ENCODE results near the gene COL10A1. TPM values are rescaled to one million over a fixed set of nuclear protein-coding genes. Genes with fewer than 3 reads are reported as not detected.

COL10A1 gene
- total RNA-seq, 1 donor from 2014 or later: not detected

DNA sequence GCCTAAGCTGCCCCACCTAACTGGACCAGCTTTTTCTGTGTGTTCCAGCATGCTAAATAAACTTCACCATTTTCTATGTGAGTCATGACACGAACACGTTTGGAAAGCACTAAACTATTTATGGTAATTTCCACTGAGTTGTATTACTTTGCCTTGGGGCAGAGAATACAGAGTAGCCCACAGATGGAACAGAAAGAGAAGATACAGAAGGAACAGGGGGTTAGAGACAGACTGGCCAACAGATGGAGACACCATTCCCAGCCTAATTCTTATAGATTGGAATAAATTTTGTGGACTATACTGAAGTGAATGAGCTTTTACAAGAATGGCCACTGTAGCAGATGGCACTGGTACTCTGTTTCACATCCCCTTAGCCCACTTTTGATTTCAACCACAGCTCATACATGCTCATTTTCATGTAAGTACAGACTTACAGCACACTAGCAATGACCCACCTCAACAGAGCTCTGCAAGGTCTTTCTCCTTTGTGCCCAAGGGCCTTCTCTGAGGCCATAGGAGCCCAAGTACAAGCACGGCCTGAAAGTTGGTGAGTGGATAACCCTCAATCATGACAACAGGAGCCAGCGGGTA is 38.4 kb downstream of the COL10A1 start:
- TF ChIP-seq CTCF (IDR thresholded peaks at IDR 0.05): no peak
- intact Hi-C loops (cut with DNase I): loop anchor here (2.0 kb wide), 1 partner anchor 27 kb away; the partner anchor contains the start of gene FRK
- Histone ChIP-seq H3K36me3 (no peaks in the 10 kb centered on the region), H3K27ac (peak overlapping the region; percentile 69 to 81), H3K9me3 (no peaks in the 10 kb centered on the region), H3K4me1 (peaks cover 0 to 10% of the 10 kb centered on the region in 2 donors), H3K4me3 (no peak overlapping the region), H3K27me3 (no peaks in the 10 kb centered on the region)
- DNase-seq (ENCODE audit: low spot score in 2 of 2): no peak

- Histone ChIP-seq H3K27ac (peak overlapping the region in 1 of 2 donors; percentile 24), H3K4me1 (peaks cover 0 to 10% of the 10 kb centered on the region in 2 donors), H3K4me3 (no peak overlapping the region), H3K36me3 (no peaks in the 10 kb centered on the region), H3K9me3 (no peaks in the 10 kb centered on the region), H3K27me3 (no peaks in the 10 kb centered on the region)
- intact Hi-C loops (cut with DNase I): no loop called here
- no peak for TF ChIP-seq CTCF (IDR thresholded peaks at IDR 0.05)
- DNase-seq (ENCODE audit: low spot score in 2 of 2): no peak
Measured at GRCh38 chr6:116084284-116084683, 41.6 kb downstream of the COL10A1 start.

GRCh38 chr6:116083052-116083451 is 42.9 kb downstream of the COL10A1 start:
- Histone ChIP-seq H3K4me1 (peaks cover 0 to 10% of the 10 kb centered on the region in 2 donors), H3K27ac (no peak overlapping the region), H3K9me3 (no peaks in the 10 kb centered on the region), H3K4me3 (no peak overlapping the region), H3K27me3 (no peaks in the 10 kb centered on the region), H3K36me3 (no peaks in the 10 kb centered on the region)
- no peak for TF ChIP-seq CTCF (IDR thresholded peaks at IDR 0.05)
- intact Hi-C loops (cut with DNase I): no loop called here
- no peak for DNase-seq (ENCODE audit: low spot score in 2 of 2)

DNA sequence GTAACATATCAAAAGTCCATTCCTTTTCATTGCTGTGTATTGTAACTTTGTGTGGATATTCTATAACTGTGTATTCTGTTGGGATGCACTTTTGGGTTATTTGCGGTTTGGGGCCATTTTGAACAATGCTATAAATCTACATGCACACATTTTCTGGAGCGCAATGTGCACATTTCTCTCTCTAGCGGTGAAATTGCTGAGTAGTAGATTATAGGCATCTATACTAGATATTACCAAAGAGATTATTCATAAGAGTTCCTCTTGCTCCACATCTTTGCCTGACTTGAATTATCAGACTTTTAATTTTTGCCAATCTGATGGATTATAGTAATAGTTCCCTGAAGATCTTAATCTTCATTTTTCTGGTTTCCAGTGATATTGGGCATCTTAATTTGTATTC is 47.0 kb downstream of the COL10A1 start:
- intact Hi-C loops (cut with DNase I): no loop called here
- no peak for TF ChIP-seq CTCF (IDR thresholded peaks at IDR 0.05)
- no peak overlapping the region for H3K27ac ChIP-seq
- DNase-seq (ENCODE audit: low spot score in 2 of 2): no peak
- H3K9me3 ChIP-seq: no peaks in the 10 kb centered on the region
- H3K36me3 ChIP-seq: no peaks in the 10 kb centered on the region
- no peaks in the 10 kb centered on the region for H3K27me3 ChIP-seq
- peaks cover 0 to 2% of the 10 kb centered on the region in 2 donors for H3K4me1 ChIP-seq
- no peak overlapping the region for H3K4me3 ChIP-seq

DNA sequence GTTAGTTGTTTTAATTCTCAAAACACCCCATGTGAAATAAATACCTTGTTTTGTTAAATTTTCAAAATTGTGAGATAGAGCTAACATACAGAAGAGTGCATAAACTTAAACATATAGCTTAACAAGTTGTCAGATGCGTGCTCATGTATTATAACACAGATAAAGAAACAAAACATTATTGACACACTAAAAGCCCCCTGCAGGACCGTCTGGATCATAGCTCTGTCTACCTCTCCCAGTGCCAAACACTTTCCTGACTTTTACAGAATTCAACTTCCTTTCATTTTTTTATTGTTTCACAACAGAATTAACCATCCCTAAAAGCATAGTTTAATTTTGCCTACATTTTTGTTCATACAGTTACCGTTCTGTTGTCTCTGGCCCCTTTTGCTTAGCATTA is 47.4 kb downstream of the COL10A1 start:
- DNase-seq (ENCODE audit: low spot score in 2 of 2): no peak
- no peak overlapping the region for H3K4me3 ChIP-seq
- H3K27ac ChIP-seq: no peak overlapping the region
- H3K4me1 ChIP-seq: peaks cover 0 to 5% of the 10 kb centered on the region in 2 donors
- no peaks in the 10 kb centered on the region for H3K36me3 ChIP-seq
- H3K9me3 ChIP-seq: no peaks in the 10 kb centered on the region
- intact Hi-C loops (cut with DNase I): no loop called here
- no peak for TF ChIP-seq CTCF (IDR thresholded peaks at IDR 0.05)
- no peaks in the 10 kb centered on the region for H3K27me3 ChIP-seq

All from ascending aorta (tissue), 2 donors.